Kidney (tissue), 14 donors: ENCODE results near the gene BTG1. TPM values are rescaled to one million over a fixed set of nuclear protein-coding genes. Genes with fewer than 3 reads are reported as not detected.

Source experiments
- DNase-seq, 5 donors: peaks; one replicate each; pipeline ENCODE4 v3.0.0-alpha.2; 2013 to 2020
- FAIRE-seq: peaks from 2 replicates; lab custom pipeline; 2012; peaks lifted over from hg19 to GRCh38; lab: Jason Lieb, UNC
- H3K27ac ChIP-seq, 2 donors: one replicate each; pipeline ENCODE4 v1.7.0; 2013; ENCODE audit warnings: low read depth in 2 of 2, low read length in 2 of 2, inconsistent platforms in 1 of 2
- H3K27me3 ChIP-seq: one replicate; pipeline ENCODE4 v1.7.1; 2013; ENCODE audit warnings: low read length, inconsistent platforms; ENCODE audit not compliant: control insufficient read depth, insufficient read depth
- H3K36me3 ChIP-seq, 3 donors: one replicate each; pipeline versions ENCODE4 v1.7.0 to v1.7.1; 2013; ENCODE audit warnings: low read length in 3 of 3, control low read depth in 1 of 3, inconsistent platforms in 1 of 3; ENCODE audit not compliant: insufficient read depth in 3 of 3, control insufficient read depth in 2 of 3
- H3K4me1 ChIP-seq, 3 donors: one replicate each; pipeline versions ENCODE4 v1.7.0 to v1.7.1; 2013; ENCODE audit warnings: low read length in 3 of 3, inconsistent platforms in 1 of 3, low read depth in 1 of 3; ENCODE audit not compliant: control insufficient read depth in 2 of 3, insufficient read depth in 2 of 3
- H3K4me3 ChIP-seq, 3 donors: one replicate each; pipeline versions ENCODE4 v1.7.0 to v1.8.1; 2013; ENCODE audit warnings: low read length in 3 of 3, control low read depth in 1 of 3, inconsistent platforms in 1 of 3
- H3K9ac ChIP-seq, 3 donors: one replicate each; pipeline versions ENCODE4 v1.7.0 to v1.7.1; 2013; ENCODE audit warnings: low read length in 3 of 3, control low read depth in 1 of 3, inconsistent platforms in 1 of 3
- H3K9me3 ChIP-seq, 3 donors: one replicate each; pipeline versions ENCODE4 v1.7.0 to v1.7.1; 2013; ENCODE audit warnings: low read length in 3 of 3, control low read depth in 1 of 3, inconsistent platforms in 1 of 3; ENCODE audit not compliant: control insufficient read depth in 2 of 3, insufficient read depth in 1 of 3
- CTCF ChIP-seq: IDR thresholded peaks from 3 replicates; pipeline ENCODE4 v1.5.1; 2012; ENCODE audit warnings: mild to moderate bottlenecking, moderate library complexity, borderline replicate concordance; ENCODE audit not compliant: insufficient read depth; ENCODE audit errors: extremely low read depth
- intact Hi-C: fragments of 100-400 bp; cut with DNase I; formaldehyde crosslinking; loops from one replicate; pipeline ENCODE4 v1.11.1; 2022
- polyA plus RNA-seq: library from polyadenylated mRNA; stranded (reverse); fragments of 350-450 nt; fragmentation: Illumina TruSeq; extraction: RNeasy Lipid Tissue Mini Kit (QIAGEN cat#74804); gene quantifications from one replicate; pipeline ENCODE4 v1.2.3, GENCODE V29; 2014; ENCODE audit warnings: low read depth, low replicate concordance; ENCODE audit not compliant: insufficient read depth
- total RNA-seq: library from RNA; stranded (reverse); fragmentation: NEBNext Ultra II Directional; extraction: Animal tissue kit (Norgen Biotek cat#: 25700); gene quantifications from one replicate; pipeline ENCODE4 v1.2.1, GENCODE V29; 2021
- donor health status: control.
- donor health status: control.
- donor health status: control.
- donor health status: control.
- donor health status: control.
- donor health status: DM: yes; HTN: yes; CAD: no.
- donor health status: Normal renal cell carcinoma (clear cell type).

BTG1 gene
- total and polyA plus RNA-seq, 2 donors from 2014 or later: 59.9 to 173 TPM

GRCh38 chr12:92138626-92139025 is 7.0 kb downstream of the BTG1 start:
- DNase-seq: no peak
- Histone ChIP-seq H3K4me1 (peaks cover 2 to 30% (median 23%) of the 10 kb centered on the region in 3 donors), H3K9me3 (no peaks in the 10 kb centered on the region), H3K27ac (peak overlapping the region in 1 of 2 donors; percentile 65), H3K36me3 (peaks cover 4 to 15% (median 6%) of the 10 kb centered on the region in 3 donors), H3K9ac (peak overlapping the region in 1 of 3 donors; percentile 5), H3K27me3 (no peaks in the 10 kb centered on the region), H3K4me3 (peak overlapping the region in 2 of 3 donors; percentile 79 to 89)
- no peak for FAIRE-seq
- no peak for TF ChIP-seq CTCF
- intact Hi-C loops: no loop called here

- TF ChIP-seq CTCF: no peak
- Histone ChIP-seq H3K27me3 (no peaks in the 10 kb centered on the region), H3K36me3 (peaks cover 4 to 10% (median 6%) of the 10 kb centered on the region in 3 donors), H3K27ac (peak overlapping the region in 1 of 2 donors; percentile 65), H3K4me3 (peak overlapping the region in 2 of 3 donors; percentile 79 to 89), H3K9ac (peak overlapping the region in 1 of 3 donors; percentile 5), H3K4me1 (peaks cover 2 to 32% (median 27%) of the 10 kb centered on the region in 3 donors), H3K9me3 (no peaks in the 10 kb centered on the region)
- intact Hi-C loops: no loop called here
- FAIRE-seq: no peak
- no peak for DNase-seq
Measured at GRCh38 chr12:92138144-92138543, 7.5 kb downstream of the BTG1 start.

- peak overlapping the region in 2 of 3 donors; percentile 55 to 79 for H3K4me3 ChIP-seq
- no peaks in the 10 kb centered on the region for H3K27me3 ChIP-seq
- no peak for TF ChIP-seq CTCF
- DNase-seq (no peak), FAIRE-seq (no peak)
- intact Hi-C loops: no loop called here
- peaks cover 2 to 37% (median 27%) of the 10 kb centered on the region in 3 donors for H3K4me1 ChIP-seq
- H3K27ac ChIP-seq: peak overlapping the region in 1 of 2 donors; percentile 65
- H3K36me3 ChIP-seq: peaks cover 0 to 3% (median under 1%) of the 10 kb centered on the region in 3 donors
- H3K9me3 ChIP-seq: no peaks in the 10 kb centered on the region
- no peak overlapping the region for H3K9ac ChIP-seq
Measured at GRCh38 chr12:92136965-92137721, 8.5 kb downstream of the BTG1 start.
